Large intestine (tissue), 3 donors: Measurements from ENCODE around the gene SH3RF2. TPM values are rescaled to one million over a fixed set of nuclear protein-coding genes. Genes with fewer than 3 reads are reported as not detected.

Experiments
- DNase-seq, 2 donors: peaks; one replicate each; pipeline versions ENCODE4 v3.0.0 to v3.0.0-alpha.2; 2013
- H3K27ac ChIP-seq: one replicate; pipeline ENCODE4 v1.5.1; 2013; ENCODE audit warnings: low read length
- H3K27me3 ChIP-seq: 2 replicates; pipeline ENCODE4 v1.6.1; 2013; ENCODE audit warnings: low read length; ENCODE audit not compliant: control insufficient read depth, insufficient read depth
- H3K36me3 ChIP-seq: 2 replicates; pipeline ENCODE4 v1.6.1; 2013; ENCODE audit warnings: low read length; ENCODE audit not compliant: control insufficient read depth, insufficient read depth
- H3K4me1 ChIP-seq: one replicate; pipeline ENCODE4 v1.6.1; 2013; ENCODE audit warnings: low read length; ENCODE audit not compliant: control insufficient read depth, insufficient read depth
- H3K4me3 ChIP-seq: one replicate; pipeline ENCODE4 v1.5.1; 2013; ENCODE audit warnings: low read length
- H3K9me3 ChIP-seq: one replicate; pipeline ENCODE4 v1.6.1; 2013; ENCODE audit warnings: mild to moderate bottlenecking, low read depth, low read length, moderate library complexity; ENCODE audit not compliant: control insufficient read depth
- WGBS: methylation state at CpG from one replicate; pipeline ENCODE4 v1.1.5; 2013; ENCODE audit warnings: low lambda C conversion rate; ENCODE audit not compliant: insufficient coverage; 5-methylcytosine and 5-hydroxymethylcytosine counted together
- polyA plus RNA-seq: library from polyadenylated mRNA; unstranded; fragments of 120-200 nt; gene quantifications from one replicate; pipeline ENCODE4 v1.2.1, GENCODE V29; 2013

Gene SH3RF2
- polyA plus RNA-seq, 1 donor, result 31.9 TPM

- 83% methylated on average over 1 of the region's 3 CpGs for WGBS
- DNase-seq, result no peak
- peaks cover 61% of the 10 kb centered on the region for H3K36me3 ChIP-seq
Observed at GRCh38 chr5:146051678-146052077, 115.3 kb downstream of the SH3RF2 start.

GRCh38 chr5:146052780-146053179 lies 116.4 kb downstream of the SH3RF2 start:
- Histone ChIP-seq H3K4me3 (no peak overlapping the region), H3K27ac (no peak overlapping the region), H3K36me3 (peaks cover 65% of the 10 kb centered on the region), H3K9me3 (no peaks in the 10 kb centered on the region), H3K27me3 (no peaks in the 10 kb centered on the region), H3K4me1 (no peaks in the 10 kb centered on the region)
- no peak for DNase-seq

More at GRCh38 chr5:146051678-146052077, 115.3 kb downstream of the SH3RF2 start:
- no peak overlapping the region for H3K27ac ChIP-seq
- no peaks in the 10 kb centered on the region for H3K4me1 ChIP-seq
- no peaks in the 10 kb centered on the region for H3K27me3 ChIP-seq
- H3K9me3 ChIP-seq, result no peaks in the 10 kb centered on the region
- no peak overlapping the region for H3K4me3 ChIP-seq

DNA sequence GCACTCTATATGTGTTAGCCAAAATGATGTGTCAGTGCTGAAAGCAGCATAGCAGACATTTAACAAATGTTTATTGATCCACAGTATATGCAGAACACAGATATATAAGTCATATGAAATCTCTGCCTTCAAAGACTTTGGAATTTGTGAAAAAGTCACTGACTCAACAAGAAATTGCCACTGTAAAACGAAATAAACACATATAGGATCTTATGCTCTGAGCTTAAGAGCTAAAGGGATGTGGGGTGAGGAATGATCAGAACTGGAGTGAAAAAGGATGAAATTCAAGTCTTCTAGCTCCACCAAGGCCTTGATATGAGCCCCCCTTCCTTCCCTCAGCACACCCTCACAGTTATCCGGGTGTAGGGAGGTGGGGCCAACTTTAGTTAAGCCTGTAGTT lies 119.1 kb downstream of the SH3RF2 start:
- H3K4me3 ChIP-seq, result no peak overlapping the region

DNA sequence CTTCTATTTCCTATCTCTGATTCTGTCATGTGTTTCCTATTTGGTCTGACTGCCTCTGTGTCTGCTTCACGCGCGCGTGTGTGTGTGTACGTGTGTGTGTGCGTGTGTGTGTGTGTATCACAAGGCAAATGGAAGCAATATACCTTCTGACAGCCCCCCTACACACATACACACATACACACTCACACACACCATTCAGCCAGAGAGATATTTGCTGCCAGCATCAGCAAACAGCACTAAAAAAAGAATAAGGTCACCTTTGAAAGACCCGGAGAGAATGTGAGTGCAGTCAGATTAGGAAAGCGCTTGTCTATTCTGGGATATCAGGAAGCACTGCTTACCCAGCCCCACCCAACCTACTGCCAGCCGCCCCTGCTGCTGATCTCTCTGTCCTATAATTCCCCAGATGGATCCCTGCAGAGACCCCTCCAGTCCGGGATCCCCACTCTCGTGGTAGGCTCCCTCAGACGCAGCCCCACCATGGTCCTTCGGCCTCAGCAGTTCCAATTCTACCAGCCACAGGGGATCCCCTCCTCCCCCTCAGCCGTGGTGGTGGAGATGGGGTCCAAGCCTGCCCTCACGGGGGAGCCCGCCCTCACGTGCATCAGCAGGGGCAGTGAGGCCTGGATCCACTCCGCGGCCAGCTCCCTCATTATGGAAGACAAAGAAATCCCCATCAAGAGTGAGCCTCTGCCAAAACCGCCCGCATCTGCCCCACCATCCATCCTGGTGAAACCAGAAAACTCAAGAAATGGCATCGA lies 123.3 kb downstream of the SH3RF2 start:
- DNase-seq, result no peak
- Histone ChIP-seq H3K27ac (no peak overlapping the region), H3K4me1 (no peaks in the 10 kb centered on the region), H3K4me3 (no peak overlapping the region), H3K9me3 (no peaks in the 10 kb centered on the region), H3K36me3 (peaks cover 66% of the 10 kb centered on the region), H3K27me3 (no peaks in the 10 kb centered on the region)
- WGBS, result 100% methylated on average over 2 of the region's 22 CpGs

More for the DNA sequence above, 119.1 kb downstream of the SH3RF2 start:
- H3K27ac ChIP-seq, result no peak overlapping the region
- WGBS, result no CpG with 5 or more reads among the region's 2 CpGs
- H3K4me1 ChIP-seq, result no peaks in the 10 kb centered on the region
- no peaks in the 10 kb centered on the region for H3K9me3 ChIP-seq
- H3K27me3 ChIP-seq, result no peaks in the 10 kb centered on the region
- peaks cover 66% of the 10 kb centered on the region for H3K36me3 ChIP-seq
- no peak for DNase-seq

DNA sequence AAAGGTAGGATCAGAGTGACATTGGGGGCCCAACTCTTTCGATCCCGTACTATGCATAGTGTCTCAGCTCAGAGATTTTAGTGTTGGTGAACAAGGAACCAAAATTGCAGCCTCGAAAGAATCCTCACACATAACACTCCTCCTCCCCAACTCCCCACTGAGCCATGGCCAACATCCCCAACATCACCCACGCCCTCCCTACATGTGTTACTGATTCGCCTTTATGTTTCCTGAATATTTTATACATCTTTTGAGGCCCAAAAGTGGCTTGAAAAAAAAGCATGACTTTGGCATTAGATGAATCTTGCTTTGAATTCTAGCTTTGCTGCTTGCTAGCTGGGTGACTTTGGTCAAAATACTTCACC lies 123.8 kb downstream of the SH3RF2 start:
- Histone ChIP-seq H3K9me3 (no peaks in the 10 kb centered on the region), H3K4me1 (no peaks in the 10 kb centered on the region), H3K36me3 (peaks cover 65% of the 10 kb centered on the region), H3K27me3 (no peaks in the 10 kb centered on the region), H3K27ac (no peak overlapping the region), H3K4me3 (no peak overlapping the region)
- WGBS, result 100% methylated on average over 2 of the region's 5 CpGs
- no peak for DNase-seq

- H3K4me1 ChIP-seq, result no peaks in the 10 kb centered on the region
- no peaks in the 10 kb centered on the region for H3K27me3 ChIP-seq
- no peak for DNase-seq
- no peak overlapping the region for H3K27ac ChIP-seq
- no peaks in the 10 kb centered on the region for H3K9me3 ChIP-seq
- WGBS, result no CpG with 5 or more reads among the region's 8 CpGs
- H3K36me3 ChIP-seq, result peaks cover 41% of the 10 kb centered on the region
- H3K4me3 ChIP-seq, result no peak overlapping the region
Observed at GRCh38 chr5:146066968-146067367, 130.6 kb downstream of the SH3RF2 start.

GRCh38 chr5:146068206-146068605 lies 131.8 kb downstream of the SH3RF2 start:
- no peak overlapping the region for H3K27ac ChIP-seq
- no peak overlapping the region for H3K4me3 ChIP-seq
- H3K4me1 ChIP-seq, result no peaks in the 10 kb centered on the region
- H3K9me3 ChIP-seq, result no peaks in the 10 kb centered on the region
- no CpG with 5 or more reads among the region's 9 CpGs for WGBS
- DNase-seq, result no peak
- H3K27me3 ChIP-seq, result no peaks in the 10 kb centered on the region
- peaks cover 30% of the 10 kb centered on the region for H3K36me3 ChIP-seq

DNA sequence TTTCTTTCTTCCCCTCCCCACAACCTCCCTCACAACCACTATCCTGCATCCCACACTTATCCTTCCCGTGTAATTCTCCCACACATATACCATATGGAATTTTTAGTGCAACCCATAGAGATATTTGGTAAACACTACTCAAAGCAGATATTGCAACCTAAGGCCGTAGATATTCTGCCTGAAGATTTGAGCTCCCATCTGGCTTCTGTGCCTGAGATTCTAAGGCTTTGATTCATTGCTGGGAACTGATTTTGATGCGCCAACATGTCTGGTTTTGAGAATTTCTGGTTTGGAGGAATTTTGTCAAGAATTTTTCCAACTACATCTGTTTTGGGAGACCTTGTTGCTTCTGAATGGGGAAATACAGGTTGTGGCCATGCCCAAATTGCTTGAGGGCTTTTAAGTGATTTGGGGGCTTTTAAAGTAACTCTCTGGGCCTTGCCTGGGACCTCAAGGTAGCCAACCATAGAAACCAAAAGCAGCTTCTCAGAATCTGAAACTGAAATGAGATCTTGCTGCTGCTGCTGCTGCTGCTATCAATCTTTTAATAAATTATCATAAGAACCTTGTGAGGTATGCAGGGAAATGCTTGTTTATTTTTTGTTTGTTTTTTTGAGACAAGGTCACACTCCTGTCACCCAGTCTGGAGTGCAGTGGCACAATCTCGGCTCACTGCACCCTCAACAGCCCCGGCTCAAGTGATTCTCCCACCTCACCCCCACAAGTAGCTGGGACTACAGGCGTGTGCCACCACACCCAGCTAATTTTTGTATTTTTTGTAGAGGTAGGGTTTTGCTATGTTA lies 132.8 kb downstream of the SH3RF2 start:
- WGBS, result 100% methylated on average over 1 of the region's 6 CpGs
- no peaks in the 10 kb centered on the region for H3K27me3 ChIP-seq
- no peak overlapping the region for H3K4me3 ChIP-seq
- no peak overlapping the region for H3K27ac ChIP-seq
- no peaks in the 10 kb centered on the region for H3K4me1 ChIP-seq
- H3K9me3 ChIP-seq, result no peaks in the 10 kb centered on the region
- no peak for DNase-seq
- peaks cover 26% of the 10 kb centered on the region for H3K36me3 ChIP-seq

DNA sequence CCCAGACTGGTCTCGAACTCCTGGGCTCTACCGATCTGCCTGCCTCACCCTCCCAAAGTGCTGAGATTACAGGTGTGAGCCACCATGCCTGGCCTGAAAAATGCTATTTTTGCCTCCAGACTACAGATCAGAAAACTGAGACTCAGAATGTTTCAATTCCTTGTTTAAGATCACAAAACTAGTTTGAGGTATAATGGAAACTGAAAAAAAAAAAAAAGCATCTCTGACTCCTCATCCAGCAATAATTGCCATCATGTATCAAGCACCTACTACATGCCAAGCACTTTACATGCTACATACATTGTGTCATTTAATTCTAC lies 133.4 kb downstream of the SH3RF2 start:
- Histone ChIP-seq H3K4me3 (no peak overlapping the region), H3K27me3 (no peaks in the 10 kb centered on the region), H3K36me3 (peaks cover 26% of the 10 kb centered on the region), H3K4me1 (no peaks in the 10 kb centered on the region), H3K27ac (no peak overlapping the region), H3K9me3 (no peaks in the 10 kb centered on the region)
- no peak for DNase-seq
- WGBS, result no CpG with 5 or more reads among the region's 2 CpGs

DNA sequence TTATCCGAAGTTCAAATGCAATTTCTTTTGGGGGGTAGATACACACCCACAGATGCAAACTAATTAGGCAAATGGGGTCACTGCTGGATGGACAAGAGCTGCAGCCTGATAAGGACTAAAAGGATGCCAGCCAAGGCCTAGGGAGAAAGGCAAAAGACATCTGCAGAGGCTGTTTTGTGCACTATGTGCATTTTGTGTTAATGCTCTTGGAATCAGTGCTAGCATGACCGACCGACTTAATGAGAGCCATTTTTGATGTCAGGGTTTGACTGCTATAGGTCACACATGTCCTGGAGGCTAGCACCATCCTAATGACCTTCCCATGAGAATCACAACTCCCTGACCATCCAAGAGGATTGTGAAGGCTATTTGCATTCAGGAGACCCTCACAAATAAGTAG lies 134.4 kb downstream of the SH3RF2 start:
- no peak overlapping the region for H3K4me3 ChIP-seq
- H3K36me3 ChIP-seq, result peaks cover 19% of the 10 kb centered on the region
- no peaks in the 10 kb centered on the region for H3K27me3 ChIP-seq
- H3K9me3 ChIP-seq, result no peaks in the 10 kb centered on the region
- WGBS, result no CpG with 5 or more reads among the region's 3 CpGs
- H3K27ac ChIP-seq, result no peak overlapping the region
- no peak for DNase-seq
- H3K4me1 ChIP-seq, result no peaks in the 10 kb centered on the region

DNA sequence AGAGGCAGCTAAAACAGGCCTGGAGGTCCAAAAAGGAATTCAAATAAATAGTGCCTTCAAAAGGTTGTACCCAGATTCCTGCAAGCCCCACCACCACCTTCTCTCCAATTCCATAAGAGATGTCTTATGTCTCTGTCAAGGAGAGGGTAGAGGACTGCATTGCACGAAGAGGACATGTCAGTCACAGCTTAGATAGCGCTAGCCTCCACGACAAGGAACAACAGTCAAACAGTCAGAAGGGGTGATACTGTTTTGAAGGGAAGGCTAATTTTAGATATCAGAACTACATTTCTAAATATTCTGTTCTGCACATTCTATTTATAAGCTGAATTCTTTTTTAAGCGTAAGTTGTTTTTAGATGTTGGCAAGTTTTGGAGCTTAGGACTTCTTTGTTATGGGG lies 134.8 kb downstream of the SH3RF2 start:
- peaks cover 16% of the 10 kb centered on the region for H3K36me3 ChIP-seq
- no peaks in the 10 kb centered on the region for H3K4me1 ChIP-seq
- no peak overlapping the region for H3K4me3 ChIP-seq
- DNase-seq, result no peak
- H3K27me3 ChIP-seq, result no peaks in the 10 kb centered on the region
- no CpG with 5 or more reads among the region's 4 CpGs for WGBS
- H3K27ac ChIP-seq, result no peak overlapping the region
- H3K9me3 ChIP-seq, result no peaks in the 10 kb centered on the region
